ENCODE measurements around the gene SERPINA1.

Gene SERPINA1

DNA sequence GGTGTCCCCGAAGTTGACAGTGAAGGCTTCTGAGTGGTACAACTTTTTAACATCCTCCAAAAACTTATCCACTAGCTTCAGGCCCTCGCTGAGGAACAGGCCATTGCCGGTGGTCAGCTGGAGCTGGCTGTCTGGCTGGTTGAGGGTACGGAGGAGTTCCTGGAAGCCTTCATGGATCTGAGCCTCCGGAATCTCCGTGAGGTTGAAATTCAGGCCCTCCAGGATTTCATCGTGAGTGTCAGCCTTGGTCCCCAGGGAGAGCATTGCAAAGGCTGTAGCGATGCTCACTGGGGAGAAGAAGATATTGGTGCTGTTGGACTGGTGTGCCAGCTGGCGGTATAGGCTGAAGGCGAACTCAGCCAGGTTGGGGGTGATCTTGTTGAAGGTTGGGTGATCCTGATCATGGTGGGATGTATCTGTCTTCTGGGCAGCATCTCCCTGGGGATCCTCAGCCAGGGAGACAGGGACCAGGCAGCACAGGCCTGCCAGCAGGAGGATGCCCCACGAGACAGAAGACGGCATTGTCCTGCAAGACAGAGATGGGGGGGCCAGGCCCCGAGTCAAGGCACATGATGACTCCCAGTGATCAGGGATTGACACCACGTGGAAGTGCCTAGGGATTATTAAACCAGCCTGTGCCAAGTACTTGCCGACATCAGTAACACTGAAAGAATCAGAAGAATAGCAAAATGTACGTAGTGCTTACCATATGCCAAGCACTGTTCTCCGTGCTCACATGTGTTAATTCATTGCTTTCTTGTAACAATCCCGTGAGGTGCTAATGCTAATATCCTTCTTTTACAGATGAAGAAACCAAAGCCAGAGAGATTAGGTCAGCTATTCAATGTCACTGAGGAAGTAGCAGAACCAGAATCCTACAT, 5.4 kb downstream of the SERPINA1 start:
- peaks cover 14% of the 10 kb centered on the region for H3K4me1 ChIP-seq (ENCODE audit: control insufficient read depth, insufficient read depth, low read length)
- H3K9ac ChIP-seq (ENCODE audit: low read length in 2 of 2) = no peak overlapping the region
- no peak overlapping the region for H3K4me3 ChIP-seq (ENCODE audit: low read length in 2 of 2)
- H3K36me3 ChIP-seq (ENCODE audit: control insufficient read depth in 2 of 2, insufficient read depth in 2 of 2, low read length in 2 of 2) = no peaks in the 10 kb centered on the region
- H3K27ac ChIP-seq (ENCODE audit: low read length) = no peak overlapping the region
- no peaks in the 10 kb centered on the region for H3K9me3 ChIP-seq (ENCODE audit: control insufficient read depth in 2 of 2, low read length in 2 of 2)
- no peaks in the 10 kb centered on the region for H3K27me3 ChIP-seq (ENCODE audit: control insufficient read depth in 1 of 2, insufficient read depth in 2 of 2, low read length in 2 of 2)

GRCh38 chr14:94382099-94382715, 6.2 kb downstream of the SERPINA1 start:
- Histone ChIP-seq H3K4me3 (ENCODE audit: low read length in 2 of 2) (no peak overlapping the region), H3K36me3 (ENCODE audit: control insufficient read depth in 2 of 2, insufficient read depth in 2 of 2, low read length in 2 of 2) (no peaks in the 10 kb centered on the region), H3K9me3 (ENCODE audit: control insufficient read depth in 2 of 2, low read length in 2 of 2) (no peaks in the 10 kb centered on the region), H3K4me1 (ENCODE audit: control insufficient read depth, insufficient read depth, low read length) (peaks cover 14% of the 10 kb centered on the region), H3K9ac (ENCODE audit: low read length in 2 of 2) (no peak overlapping the region), H3K27me3 (ENCODE audit: control insufficient read depth in 1 of 2, insufficient read depth in 2 of 2, low read length in 2 of 2) (no peaks in the 10 kb centered on the region), H3K27ac (ENCODE audit: low read length) (no peak overlapping the region)

DNA sequence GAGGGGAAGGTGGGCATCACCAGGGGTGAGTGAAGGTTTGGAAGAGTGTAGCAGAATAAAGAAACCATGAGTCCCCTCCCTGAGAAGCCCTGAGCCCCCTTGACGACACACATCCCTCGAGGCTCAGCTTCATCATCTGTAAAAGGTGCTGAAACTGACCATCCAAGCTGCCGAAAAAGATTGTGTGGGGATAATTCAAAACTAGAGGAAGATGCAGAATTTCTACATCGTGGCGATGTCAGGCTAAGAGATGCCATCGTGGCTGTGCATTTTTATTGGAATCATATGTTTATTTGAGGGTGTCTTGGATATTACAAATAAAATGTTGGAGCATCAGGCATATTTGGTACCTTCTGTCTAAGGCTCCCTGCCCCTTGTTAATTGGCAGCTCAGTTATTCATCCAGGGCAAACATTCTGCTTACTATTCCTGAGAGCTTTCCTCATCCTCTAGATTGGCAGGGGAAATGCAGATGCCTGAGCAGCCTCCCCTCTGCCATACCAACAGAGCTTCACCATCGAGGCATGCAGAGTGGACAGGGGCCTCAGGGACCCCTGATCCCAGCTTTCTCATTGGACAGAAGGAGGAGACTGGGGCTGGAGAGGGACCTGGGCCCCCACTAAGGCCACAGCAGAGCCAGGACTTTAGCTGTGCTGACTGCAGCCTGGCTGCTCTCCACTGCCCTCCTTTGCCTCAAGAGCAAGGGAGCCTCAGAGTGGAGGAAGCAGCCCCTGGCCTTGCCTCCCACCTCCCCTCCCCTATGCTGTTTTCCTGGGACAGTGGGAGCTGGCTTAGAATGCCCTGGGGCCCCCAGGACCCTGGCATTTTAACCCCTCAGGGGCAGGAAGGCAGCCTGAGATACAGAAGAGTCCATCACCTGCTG, 7.0 kb downstream of the SERPINA1 start:
- Histone ChIP-seq H3K9me3 (ENCODE audit: control insufficient read depth in 2 of 2, low read length in 2 of 2) (no peaks in the 10 kb centered on the region), H3K9ac (ENCODE audit: low read length in 2 of 2) (no peak overlapping the region), H3K27ac (ENCODE audit: low read length) (no peak overlapping the region), H3K4me3 (ENCODE audit: low read length in 2 of 2) (no peak overlapping the region), H3K27me3 (ENCODE audit: control insufficient read depth in 1 of 2, insufficient read depth in 2 of 2, low read length in 2 of 2) (no peaks in the 10 kb centered on the region), H3K36me3 (ENCODE audit: control insufficient read depth in 2 of 2, insufficient read depth in 2 of 2, low read length in 2 of 2) (no peaks in the 10 kb centered on the region), H3K4me1 (ENCODE audit: control insufficient read depth, insufficient read depth, low read length) (peaks cover 14% of the 10 kb centered on the region)

GRCh38 chr14:94380225-94381148, 7.9 kb downstream of the SERPINA1 start:
- no peaks in the 10 kb centered on the region for H3K36me3 ChIP-seq (ENCODE audit: control insufficient read depth in 2 of 2, insufficient read depth in 2 of 2, low read length in 2 of 2)
- H3K27ac ChIP-seq (ENCODE audit: low read length) = no peak overlapping the region
- H3K9ac ChIP-seq (ENCODE audit: low read length in 2 of 2) = no peak overlapping the region
- no peak overlapping the region for H3K4me3 ChIP-seq (ENCODE audit: low read length in 2 of 2)
- H3K4me1 ChIP-seq (ENCODE audit: control insufficient read depth, insufficient read depth, low read length) = peaks cover 12% of the 10 kb centered on the region
- H3K9me3 ChIP-seq (ENCODE audit: control insufficient read depth in 2 of 2, low read length in 2 of 2) = no peaks in the 10 kb centered on the region
- H3K27me3 ChIP-seq (ENCODE audit: control insufficient read depth in 1 of 2, insufficient read depth in 2 of 2, low read length in 2 of 2) = no peaks in the 10 kb centered on the region

GRCh38 chr14:94379291-94380224, 8.8 kb downstream of the SERPINA1 start:
- no peak overlapping the region for H3K9ac ChIP-seq (ENCODE audit: low read length in 2 of 2)
- no peak overlapping the region for H3K4me3 ChIP-seq (ENCODE audit: low read length in 2 of 2)
- no peaks in the 10 kb centered on the region for H3K36me3 ChIP-seq (ENCODE audit: control insufficient read depth in 2 of 2, insufficient read depth in 2 of 2, low read length in 2 of 2)
- H3K27me3 ChIP-seq (ENCODE audit: control insufficient read depth in 1 of 2, insufficient read depth in 2 of 2, low read length in 2 of 2) = no peaks in the 10 kb centered on the region
- H3K4me1 ChIP-seq (ENCODE audit: control insufficient read depth, insufficient read depth, low read length) = peaks cover 8% of the 10 kb centered on the region
- H3K27ac ChIP-seq (ENCODE audit: low read length) = no peak overlapping the region
- no peaks in the 10 kb centered on the region for H3K9me3 ChIP-seq (ENCODE audit: control insufficient read depth in 2 of 2, low read length in 2 of 2)

DNA sequence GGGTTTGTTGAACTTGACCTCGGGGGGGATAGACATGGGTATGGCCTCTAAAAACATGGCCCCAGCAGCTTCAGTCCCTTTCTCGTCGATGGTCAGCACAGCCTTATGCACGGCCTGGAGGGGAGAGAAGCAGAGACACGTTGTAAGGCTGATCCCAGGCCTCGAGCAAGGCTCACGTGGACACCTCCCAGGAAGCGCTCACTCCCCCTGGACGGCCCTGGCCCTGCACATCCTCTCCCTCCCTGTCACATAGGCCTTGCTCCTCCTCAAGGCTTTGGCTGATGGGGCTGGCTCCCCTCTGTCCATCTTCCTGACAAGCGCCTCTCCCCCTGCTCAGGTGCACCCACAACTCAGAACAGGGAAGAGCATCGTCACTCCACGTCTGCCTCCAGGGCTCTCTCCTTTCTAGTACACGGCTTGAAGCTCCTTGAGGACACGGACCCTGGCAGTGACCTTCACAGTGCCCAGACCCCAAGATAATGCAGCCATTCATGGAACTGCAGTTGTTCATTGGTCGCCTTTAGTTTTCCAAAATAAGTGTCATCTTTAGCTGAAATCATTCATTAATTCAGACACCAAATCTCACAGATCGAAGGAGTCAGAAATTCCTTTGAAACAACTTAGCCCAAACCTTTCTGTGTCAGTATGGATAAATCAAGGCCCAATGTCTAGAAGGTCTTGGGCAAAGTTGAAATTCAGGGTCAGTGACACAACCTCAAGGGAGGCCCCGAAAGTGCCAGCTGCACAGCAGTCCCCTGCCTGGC, 9.7 kb downstream of the SERPINA1 start:
- H3K9me3 ChIP-seq (ENCODE audit: control insufficient read depth in 2 of 2, low read length in 2 of 2) = no peaks in the 10 kb centered on the region
- no peaks in the 10 kb centered on the region for H3K27me3 ChIP-seq (ENCODE audit: control insufficient read depth in 1 of 2, insufficient read depth in 2 of 2, low read length in 2 of 2)
- H3K4me3 ChIP-seq (ENCODE audit: low read length in 2 of 2) = no peak overlapping the region
- H3K9ac ChIP-seq (ENCODE audit: low read length in 2 of 2) = no peak overlapping the region
- peaks cover under 1% of the 10 kb centered on the region for H3K4me1 ChIP-seq (ENCODE audit: control insufficient read depth, insufficient read depth, low read length)
- H3K27ac ChIP-seq (ENCODE audit: low read length) = no peak overlapping the region
- no peaks in the 10 kb centered on the region for H3K36me3 ChIP-seq (ENCODE audit: control insufficient read depth in 2 of 2, insufficient read depth in 2 of 2, low read length in 2 of 2)

DNA sequence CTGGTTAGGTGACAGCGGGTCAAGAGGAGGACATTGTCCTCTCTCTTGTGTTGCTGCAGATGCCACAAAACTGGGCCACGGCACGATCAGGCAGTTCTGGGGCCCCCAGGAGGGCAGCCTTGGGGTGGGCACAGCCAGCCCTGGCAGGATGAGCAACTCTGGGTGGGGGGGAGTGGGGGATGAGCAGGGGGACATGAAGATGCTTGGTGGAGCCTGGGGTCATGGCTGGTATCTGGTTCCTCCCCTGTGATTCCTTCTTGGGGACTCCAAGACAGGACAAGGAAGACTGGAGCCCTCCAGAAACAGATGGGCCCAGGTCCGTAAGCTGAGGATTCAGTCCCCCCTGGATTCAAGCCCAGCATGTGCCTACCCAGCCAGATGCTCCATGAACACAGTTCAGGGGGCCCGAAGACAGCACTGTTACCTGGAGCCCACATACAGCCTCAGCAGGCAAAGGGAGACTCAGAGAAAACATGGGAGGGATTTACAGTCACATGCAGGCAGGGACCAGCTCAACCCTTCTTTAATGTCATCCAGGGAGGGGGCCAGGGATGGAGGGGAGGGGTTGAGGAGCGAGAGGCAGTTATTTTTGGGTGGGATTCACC, 10.4 kb downstream of the SERPINA1 start:
- no peaks in the 10 kb centered on the region for H3K9me3 ChIP-seq (ENCODE audit: control insufficient read depth in 2 of 2, low read length in 2 of 2)
- H3K36me3 ChIP-seq (ENCODE audit: control insufficient read depth in 2 of 2, insufficient read depth in 2 of 2, low read length in 2 of 2) = no peaks in the 10 kb centered on the region
- no peaks in the 10 kb centered on the region for H3K4me1 ChIP-seq (ENCODE audit: control insufficient read depth, insufficient read depth, low read length)
- H3K27me3 ChIP-seq (ENCODE audit: control insufficient read depth in 1 of 2, insufficient read depth in 2 of 2, low read length in 2 of 2) = no peaks in the 10 kb centered on the region
- H3K9ac ChIP-seq (ENCODE audit: low read length in 2 of 2) = no peak overlapping the region
- no peak overlapping the region for H3K27ac ChIP-seq (ENCODE audit: low read length)
- no peak overlapping the region for H3K4me3 ChIP-seq (ENCODE audit: low read length in 2 of 2)

DNA sequence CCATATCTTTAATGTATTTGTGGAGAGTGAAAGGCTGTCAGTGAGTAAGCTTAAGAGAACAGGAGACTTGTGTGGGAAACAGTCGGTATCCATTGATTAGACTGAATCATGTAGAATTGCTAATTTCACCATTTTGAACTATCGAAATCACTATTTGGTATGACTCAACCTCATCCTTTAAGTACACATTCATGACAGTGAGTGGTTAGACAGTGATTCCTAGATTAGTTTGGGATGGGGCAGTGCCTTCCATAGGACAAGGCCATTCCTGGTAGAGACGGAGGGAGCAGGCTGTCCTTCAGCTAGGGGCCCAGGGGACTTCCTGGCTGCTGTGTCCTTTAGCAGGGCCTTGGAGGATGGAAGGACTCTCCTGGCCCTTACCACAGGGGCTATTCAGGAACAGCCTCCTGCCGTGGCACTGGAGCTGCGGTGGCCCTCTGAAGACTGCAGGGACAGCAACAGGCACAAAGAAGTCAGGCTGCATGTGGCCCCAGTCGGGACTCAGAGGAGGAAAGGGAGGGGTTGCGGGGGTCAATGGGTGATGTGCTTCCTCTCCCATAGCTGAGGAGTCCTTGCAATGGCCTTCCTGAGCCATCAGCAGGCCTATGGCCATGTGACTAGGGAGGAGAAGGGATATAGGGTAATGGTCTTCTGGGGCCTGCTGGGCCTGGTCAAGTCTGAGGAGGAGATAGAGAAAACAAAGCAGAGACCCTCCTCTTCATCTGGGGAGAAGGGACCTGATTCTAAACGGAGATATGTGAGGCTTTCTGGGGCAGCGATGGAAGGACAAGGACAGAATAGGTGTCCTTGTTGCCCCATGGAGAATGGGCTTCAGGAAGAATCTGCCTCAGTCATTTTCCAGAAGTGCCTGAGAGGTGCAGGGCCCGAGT, 11.2 kb downstream of the SERPINA1 start:
- Histone ChIP-seq H3K27me3 (ENCODE audit: control insufficient read depth in 1 of 2, insufficient read depth in 2 of 2, low read length in 2 of 2) (no peaks in the 10 kb centered on the region), H3K9ac (ENCODE audit: low read length in 2 of 2) (no peak overlapping the region), H3K4me1 (ENCODE audit: control insufficient read depth, insufficient read depth, low read length) (no peaks in the 10 kb centered on the region), H3K9me3 (ENCODE audit: control insufficient read depth in 2 of 2, low read length in 2 of 2) (no peaks in the 10 kb centered on the region), H3K27ac (ENCODE audit: low read length) (no peak overlapping the region), H3K4me3 (ENCODE audit: low read length in 2 of 2) (no peak overlapping the region), H3K36me3 (ENCODE audit: control insufficient read depth in 2 of 2, insufficient read depth in 2 of 2, low read length in 2 of 2) (no peaks in the 10 kb centered on the region)

Data from stomach smooth muscle (tissue), 2 donors.